K562 treated with DMSO at 1 percent for 24 hours (cell line): Measurements from ENCODE around the gene CDH8. TPM values are rescaled to one million over a fixed set of nuclear protein-coding genes. Genes with fewer than 3 reads are reported as not detected.

Experiments
- total RNA-seq: library from RNA; unstranded; fragments of 300-600 nt; gene quantifications from 2 replicates; pipeline ENCODE4 v1.2.3, GENCODE V29; 2022; ENCODE audit warnings: low read depth; ENCODE audit not compliant: insufficient read depth

CDH8 gene, protein sequence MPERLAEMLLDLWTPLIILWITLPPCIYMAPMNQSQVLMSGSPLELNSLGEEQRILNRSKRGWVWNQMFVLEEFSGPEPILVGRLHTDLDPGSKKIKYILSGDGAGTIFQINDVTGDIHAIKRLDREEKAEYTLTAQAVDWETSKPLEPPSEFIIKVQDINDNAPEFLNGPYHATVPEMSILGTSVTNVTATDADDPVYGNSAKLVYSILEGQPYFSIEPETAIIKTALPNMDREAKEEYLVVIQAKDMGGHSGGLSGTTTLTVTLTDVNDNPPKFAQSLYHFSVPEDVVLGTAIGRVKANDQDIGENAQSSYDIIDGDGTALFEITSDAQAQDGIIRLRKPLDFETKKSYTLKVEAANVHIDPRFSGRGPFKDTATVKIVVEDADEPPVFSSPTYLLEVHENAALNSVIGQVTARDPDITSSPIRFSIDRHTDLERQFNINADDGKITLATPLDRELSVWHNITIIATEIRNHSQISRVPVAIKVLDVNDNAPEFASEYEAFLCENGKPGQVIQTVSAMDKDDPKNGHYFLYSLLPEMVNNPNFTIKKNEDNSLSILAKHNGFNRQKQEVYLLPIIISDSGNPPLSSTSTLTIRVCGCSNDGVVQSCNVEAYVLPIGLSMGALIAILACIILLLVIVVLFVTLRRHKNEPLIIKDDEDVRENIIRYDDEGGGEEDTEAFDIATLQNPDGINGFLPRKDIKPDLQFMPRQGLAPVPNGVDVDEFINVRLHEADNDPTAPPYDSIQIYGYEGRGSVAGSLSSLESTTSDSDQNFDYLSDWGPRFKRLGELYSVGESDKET
- not detected in 2 replicates for total RNA-seq

DNA sequence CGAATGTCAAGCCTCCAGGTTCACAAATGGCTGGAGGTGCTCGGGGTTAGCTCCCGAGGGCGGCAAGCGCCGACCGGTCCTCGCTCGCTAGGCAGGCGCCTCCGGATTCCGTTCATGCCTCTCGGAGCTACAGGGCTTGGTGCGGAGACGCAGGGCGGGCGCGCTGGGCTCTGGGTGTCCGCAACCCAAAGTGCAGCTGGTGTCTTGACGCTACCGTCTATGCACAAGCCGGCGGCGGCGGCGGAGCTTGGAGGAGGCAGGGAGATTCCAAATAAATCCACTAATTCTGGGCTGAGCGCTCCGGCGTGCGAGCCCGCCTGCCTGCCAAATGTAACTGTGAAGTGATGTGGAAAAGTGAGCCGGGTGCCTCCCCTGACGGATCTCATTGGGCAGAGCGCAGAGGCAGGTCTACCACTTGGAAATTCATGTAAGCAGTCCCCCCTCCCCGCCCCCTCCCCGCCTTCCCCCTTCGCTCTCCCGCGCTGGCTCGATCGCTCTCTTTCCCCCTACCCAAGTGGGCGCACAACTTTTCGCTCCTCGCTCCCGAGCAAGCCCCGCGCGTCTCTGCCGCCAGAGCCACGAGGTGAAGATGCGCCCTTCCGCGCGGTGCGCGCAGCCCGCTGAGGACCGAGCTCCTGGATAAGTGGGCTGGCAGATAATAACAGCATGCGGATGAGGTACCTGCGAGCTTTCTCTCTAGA, at the start of gene CDH8:
Gene CDH8, minus strand, starts transcription at position 338 of the 701 bp plus-strand sequence. CDS start 15,035 bp downstream, outside the sequence.

